ENCODE results near the gene NFE2L2.
A peak's percentile ranks its signal among the peaks of the same experiment; 100 is the strongest.
"Not testable (repeated sequence)": the region's sequence is repeated elsewhere in the genome, so short reads cannot be mapped to it uniquely, and the experiment has no call there.

The NFE2L2 gene

GRCh38 chr2:177237932-177238331, 26.6 kb downstream of the NFE2L2 start:
- DNase-seq (ENCODE audit: low read depth in 2 of 2): no peak

DNA sequence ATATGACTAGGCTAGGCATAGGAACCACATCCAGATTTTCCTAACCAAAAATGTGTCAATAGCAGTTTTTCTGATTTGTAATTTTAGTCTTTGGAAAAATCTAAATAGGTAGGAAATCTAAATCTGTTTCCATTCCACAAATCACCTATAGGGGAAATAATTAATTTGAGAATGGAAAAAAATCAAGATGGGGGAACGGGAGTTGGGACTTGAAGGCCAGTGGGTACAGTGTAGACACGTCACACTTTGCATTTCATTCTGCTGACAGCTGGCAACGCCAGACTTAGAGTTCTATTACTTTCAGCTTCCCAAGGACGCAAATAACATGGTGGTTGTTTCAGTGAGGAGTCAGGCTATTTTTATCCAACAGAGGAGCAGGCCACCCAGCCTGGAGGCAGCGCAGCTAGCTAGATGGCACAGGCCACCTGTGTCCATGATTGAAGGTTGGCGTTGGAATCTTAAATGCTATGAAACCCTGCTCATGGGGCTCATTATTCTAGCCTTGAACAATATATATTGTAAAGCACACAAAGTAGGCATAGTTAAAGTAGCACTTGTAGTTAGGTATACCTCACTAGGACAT, 28.6 kb downstream of the NFE2L2 start:
- DNase-seq (ENCODE audit: low read depth in 2 of 2): no peak

GRCh38 chr2:177234267-177234666, 30.3 kb downstream of the NFE2L2 start:
- DNase-seq (ENCODE audit: low read depth in 2 of 2): no peak

DNA sequence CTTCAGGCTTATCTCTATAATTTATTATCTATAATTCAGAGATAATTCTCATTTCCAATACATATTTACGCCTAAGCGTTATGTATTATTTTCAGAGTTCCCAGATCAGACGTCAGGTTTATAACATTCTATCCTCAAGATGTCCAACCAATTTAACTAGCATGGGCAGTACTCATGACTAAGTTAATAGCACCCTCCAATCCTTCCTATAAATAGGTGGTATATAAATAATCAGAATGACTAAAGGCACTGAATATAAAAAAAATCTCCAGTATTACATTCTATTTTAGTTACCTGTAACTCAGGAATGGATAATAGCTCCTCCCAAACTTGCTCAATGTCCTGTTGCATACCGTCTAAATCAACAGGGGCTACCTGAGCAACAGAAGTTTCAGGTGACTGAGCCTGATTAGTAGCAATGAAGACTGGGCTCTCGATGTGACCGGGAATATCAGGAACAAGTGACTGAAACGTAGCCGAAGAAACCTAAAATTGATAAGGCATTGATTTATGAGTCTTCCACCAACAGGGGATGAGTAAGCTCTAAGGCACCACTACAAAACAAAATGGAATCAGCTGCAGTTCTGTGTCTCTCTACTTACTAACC, 32.3 kb downstream of the NFE2L2 start:
- no peak for DNase-seq (ENCODE audit: low read depth in 2 of 2)

DNA sequence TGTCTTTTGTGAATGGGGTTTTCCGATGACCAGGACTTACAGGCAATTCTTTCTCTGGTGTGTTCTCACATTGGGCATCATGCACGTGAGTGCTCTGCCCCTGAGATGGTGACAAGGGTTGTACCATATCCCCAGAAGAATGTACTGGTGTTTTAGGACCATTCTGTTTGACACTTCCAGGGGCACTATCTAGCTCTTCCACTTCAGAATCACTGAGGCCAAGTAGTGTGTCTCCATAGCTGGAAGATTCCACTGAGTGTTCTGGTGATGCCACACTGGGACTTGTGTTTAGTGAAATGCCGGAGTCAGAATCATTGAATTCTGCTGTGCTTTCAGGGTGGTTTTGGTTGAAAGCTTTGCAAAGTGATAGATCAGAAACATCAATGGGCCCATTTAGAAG, 33.3 kb downstream of the NFE2L2 start:
- no peak for DNase-seq (ENCODE audit: low read depth in 2 of 2)

DNA sequence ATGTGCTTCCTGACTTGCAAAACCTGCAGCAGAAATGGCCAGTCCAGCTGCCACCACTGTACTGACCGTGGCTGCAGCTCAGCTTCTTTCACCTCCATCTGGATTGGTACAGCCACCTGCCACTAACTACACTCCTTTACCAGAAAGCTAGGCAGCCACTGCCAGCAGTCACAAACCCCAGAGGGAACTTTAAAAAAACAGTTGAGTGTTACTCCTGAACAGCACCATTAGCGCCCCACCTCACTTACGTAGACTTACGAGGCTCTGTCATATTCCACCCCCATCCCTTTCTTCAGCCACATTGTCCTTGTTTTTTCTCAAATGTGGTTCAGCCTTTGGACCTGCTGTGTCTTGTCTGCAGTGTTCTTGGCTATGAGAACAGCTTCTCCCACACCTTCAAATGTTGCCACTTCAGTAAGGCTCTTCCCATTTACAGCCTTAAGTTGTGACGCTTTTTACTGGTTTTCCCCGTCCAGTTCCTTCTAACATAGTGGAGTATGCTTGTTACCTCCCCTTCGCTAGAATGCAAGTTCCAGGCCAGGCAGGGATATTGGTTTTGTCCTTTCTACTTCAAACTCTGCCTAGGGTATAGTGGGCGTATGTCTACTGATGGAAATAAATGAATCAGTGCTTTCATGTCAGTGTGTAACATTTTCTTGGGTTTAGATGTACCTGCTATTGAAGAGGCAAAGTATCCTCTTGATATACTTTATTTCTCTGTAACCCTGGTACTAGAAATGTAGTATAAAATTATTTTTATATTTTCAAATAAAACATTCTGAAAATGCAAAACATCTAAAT, 34.9 kb downstream of the NFE2L2 start:
- DNase-seq (ENCODE audit: low read depth in 2 of 2): no peak

DNA sequence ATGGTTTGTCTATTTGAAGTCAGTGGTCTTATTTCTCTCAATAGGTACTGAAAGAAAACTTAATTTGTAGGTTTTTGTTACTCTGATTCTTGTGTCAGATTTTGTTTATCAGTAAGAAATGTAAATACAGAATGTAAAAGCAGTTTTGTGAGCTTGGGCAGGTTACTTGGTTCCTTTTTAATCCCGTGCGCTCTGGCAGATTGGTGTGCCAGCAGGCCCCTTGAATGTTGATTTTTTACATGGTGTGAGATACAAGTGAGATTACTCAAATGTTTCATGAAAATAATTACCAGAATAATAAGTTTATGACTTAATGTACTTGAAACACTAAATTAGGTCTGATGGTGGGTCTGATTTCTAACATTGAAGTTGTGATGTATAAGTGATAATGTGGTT, 38.6 kb downstream of the NFE2L2 start:
- no peak for DNase-seq (ENCODE audit: low read depth in 2 of 2)

- DNase-seq (ENCODE audit: low read depth in 2 of 2): not testable (repeated sequence)
Observed at GRCh38 chr2:177223436-177223835, 41.1 kb downstream of the NFE2L2 start.

DNA sequence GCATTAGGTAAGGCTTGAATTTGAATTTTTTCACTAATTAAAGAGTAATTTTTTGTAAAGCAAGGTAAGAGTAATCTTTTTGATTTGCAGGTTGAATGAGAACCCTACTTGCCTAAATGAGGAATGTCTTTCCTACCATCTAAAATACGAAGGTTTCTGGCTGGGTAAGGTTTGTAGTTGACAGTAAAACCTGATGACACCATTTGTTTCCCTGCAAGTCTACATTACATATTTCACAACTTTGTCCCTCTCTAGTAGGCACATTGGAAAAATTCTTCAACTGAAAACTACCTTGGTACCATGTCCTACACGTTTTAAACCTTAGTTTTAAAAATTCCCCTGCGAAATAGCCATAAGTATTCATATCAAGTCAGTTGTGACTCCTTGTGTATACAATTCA, 42.6 kb downstream of the NFE2L2 start:
- no peak for DNase-seq (ENCODE audit: low read depth in 2 of 2)

- no peak for DNase-seq (ENCODE audit: low read depth in 2 of 2)
Observed at GRCh38 chr2:177221534-177221933, 43.0 kb downstream of the NFE2L2 start.

GRCh38 chr2:177219787-177220186, 44.7 kb downstream of the NFE2L2 start:
- not testable (repeated sequence) for DNase-seq (ENCODE audit: low read depth in 2 of 2)

GRCh38 chr2:177217247-177217843, 47.2 kb downstream of the NFE2L2 start:
- no peak for DNase-seq (ENCODE audit: low read depth in 2 of 2)

- DNase-seq (ENCODE audit: low read depth in 2 of 2): peak; percentile 90 to 91
Observed at GRCh38 chr2:177212891-177213856, 51.4 kb downstream of the NFE2L2 start.

- peak; percentile 98 to 99 for DNase-seq (ENCODE audit: low read depth in 2 of 2)
Observed at GRCh38 chr2:177212106-177212890, 52.2 kb downstream of the NFE2L2 start, which contains the start of gene HNRNPA3. Gene HNRNPA3 (plus strand): TSS chr2:177212794. CDS start chr2:177212800, 6 bp downstream.

GRCh38 chr2:177211576-177212105, 52.9 kb downstream of the NFE2L2 start:
- no peak for DNase-seq (ENCODE audit: low read depth in 2 of 2)

- no peak for DNase-seq (ENCODE audit: low read depth in 2 of 2)
Observed at GRCh38 chr2:177211169-177211568, 53.4 kb downstream of the NFE2L2 start.

DNA sequence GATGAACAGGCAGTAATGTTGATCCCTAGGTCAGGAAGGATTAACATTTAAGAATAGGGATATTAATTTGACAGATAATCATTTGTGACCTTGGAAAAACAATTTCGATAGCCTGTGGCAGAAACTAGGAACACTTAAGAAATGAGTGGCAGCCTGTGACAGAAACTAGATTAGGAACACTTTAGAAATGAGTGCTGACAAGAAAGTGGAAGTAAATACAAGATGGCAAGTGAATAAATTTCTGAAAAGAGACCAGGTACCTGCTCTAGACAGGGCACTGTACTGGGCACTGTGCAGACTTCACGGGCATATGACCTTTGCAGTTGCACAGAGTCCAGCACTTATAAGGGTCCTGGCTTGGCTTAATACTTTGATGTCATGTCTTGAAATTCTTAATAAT, 57.4 kb downstream of the NFE2L2 start:
- DNase-seq (ENCODE audit: low read depth in 2 of 2): no peak

GRCh38 chr2:177204417-177204816, 60.1 kb downstream of the NFE2L2 start:
- DNase-seq (ENCODE audit: low read depth in 2 of 2): no peak

- no peak for DNase-seq (ENCODE audit: low read depth in 2 of 2)
Observed at GRCh38 chr2:177201919-177202346, 62.6 kb downstream of the NFE2L2 start.

- DNase-seq (ENCODE audit: low read depth in 2 of 2): not testable (repeated sequence)
Observed at GRCh38 chr2:177200419-177200818, 64.1 kb downstream of the NFE2L2 start.
